ENCODE results near the gene TSEN34.

TSEN34 gene

DNA sequence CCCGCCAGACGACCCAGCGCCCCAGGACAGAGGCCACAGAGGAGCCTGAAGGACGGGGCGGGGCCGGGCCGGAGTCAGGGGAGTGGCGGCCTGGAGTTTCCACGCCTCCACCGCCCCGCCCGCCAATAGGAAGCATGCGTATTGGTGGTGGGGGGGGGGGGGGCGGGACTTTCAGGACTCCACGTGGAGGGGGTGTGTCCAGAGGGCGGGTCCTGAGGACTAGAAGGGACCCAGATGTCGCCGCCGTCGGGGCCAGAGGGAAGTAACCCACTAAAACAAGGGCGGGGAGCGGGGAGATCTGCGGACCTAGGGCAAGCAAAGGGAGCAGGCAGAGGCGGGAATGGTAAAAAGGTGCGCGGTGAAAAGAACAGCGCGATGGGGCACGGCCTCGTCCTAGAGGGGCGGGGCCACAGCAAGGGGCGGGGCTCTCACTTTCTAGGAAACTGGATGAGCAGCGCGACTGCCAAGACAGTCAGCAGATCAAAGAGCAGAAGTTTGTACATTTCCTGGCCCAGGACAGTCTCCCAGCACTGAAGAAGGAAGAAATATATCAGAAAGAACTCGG is 28.8 kb upstream of the TSEN34 start:
- peak overlapping the region; percentile 91 for H3K27ac ChIP-seq
- TF ChIP-seq, protein P1, sequence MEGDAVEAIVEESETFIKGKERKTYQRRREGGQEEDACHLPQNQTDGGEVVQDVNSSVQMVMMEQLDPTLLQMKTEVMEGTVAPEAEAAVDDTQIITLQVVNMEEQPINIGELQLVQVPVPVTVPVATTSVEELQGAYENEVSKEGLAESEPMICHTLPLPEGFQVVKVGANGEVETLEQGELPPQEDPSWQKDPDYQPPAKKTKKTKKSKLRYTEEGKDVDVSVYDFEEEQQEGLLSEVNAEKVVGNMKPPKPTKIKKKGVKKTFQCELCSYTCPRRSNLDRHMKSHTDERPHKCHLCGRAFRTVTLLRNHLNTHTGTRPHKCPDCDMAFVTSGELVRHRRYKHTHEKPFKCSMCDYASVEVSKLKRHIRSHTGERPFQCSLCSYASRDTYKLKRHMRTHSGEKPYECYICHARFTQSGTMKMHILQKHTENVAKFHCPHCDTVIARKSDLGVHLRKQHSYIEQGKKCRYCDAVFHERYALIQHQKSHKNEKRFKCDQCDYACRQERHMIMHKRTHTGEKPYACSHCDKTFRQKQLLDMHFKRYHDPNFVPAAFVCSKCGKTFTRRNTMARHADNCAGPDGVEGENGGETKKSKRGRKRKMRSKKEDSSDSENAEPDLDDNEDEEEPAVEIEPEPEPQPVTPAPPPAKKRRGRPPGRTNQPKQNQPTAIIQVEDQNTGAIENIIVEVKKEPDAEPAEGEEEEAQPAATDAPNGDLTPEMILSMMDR (conservative IDR thresholded peaks at IDR 0.05) = no peak

DNA sequence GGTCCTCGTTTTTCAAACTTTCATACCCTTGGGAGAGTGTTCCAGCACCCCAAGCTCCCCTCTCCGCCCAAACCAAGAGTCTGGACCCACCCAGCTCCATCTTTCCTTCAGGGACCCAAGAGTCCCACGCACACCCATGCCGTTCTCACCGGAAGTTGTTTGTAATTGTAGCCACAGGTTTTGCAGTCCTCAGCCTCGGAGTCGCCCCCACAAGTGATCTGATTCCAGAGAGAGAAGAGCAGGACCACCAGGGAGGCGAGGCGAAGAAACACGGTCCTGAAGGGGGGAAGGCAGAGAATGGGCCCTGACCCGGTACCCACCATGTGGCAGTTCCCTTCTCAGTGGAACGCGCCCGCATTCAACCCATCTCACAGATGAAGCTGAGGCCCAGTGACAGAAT is 28.2 kb upstream of the TSEN34 start:
- H3K27ac ChIP-seq = peak overlapping the region; percentile 91
- TF ChIP-seq, protein P1 (conservative IDR thresholded peaks at IDR 0.05) = no peak

DNA sequence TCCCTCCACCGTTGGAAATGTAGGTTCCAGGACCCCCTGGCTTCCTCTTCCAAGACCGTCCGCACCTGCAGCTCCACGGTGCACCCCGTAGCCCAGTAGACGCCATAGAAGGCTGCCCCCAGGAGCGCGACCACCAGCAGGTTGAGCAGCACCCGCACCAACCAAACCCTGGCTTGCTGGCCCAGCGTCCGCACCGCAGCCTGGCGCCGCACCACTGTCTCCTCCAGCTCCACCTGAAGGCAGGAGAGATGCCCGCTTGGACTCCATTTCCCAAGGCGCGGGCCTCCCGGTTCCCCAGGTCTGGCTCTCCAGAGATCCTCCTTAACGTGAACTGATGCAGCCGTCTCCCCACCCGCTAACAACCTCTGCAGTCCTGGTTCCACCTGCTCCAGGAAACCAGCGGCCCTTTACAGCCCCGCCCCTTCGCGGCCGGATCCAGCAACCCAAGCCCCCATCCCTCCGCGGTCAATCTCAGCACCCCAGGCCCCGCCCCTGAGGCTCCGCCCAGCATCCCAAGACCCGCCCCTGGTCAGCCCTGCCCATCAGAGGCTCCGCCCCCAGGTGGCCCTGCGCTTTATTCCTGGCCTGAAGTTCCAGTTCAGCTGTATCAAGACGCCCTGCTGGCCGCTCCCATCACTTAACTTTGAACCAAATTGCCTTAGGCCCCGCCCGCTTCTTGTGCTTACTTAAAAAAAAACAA is 26.6 kb upstream of the TSEN34 start:
- peak overlapping the region; percentile 91; the same call in 1 of the 2 replicates for H3K27ac ChIP-seq
- TF ChIP-seq, protein P1 (conservative IDR thresholded peaks at IDR 0.05) = peak; percentile 17; the same call in 1 of the 2 replicates

DNA sequence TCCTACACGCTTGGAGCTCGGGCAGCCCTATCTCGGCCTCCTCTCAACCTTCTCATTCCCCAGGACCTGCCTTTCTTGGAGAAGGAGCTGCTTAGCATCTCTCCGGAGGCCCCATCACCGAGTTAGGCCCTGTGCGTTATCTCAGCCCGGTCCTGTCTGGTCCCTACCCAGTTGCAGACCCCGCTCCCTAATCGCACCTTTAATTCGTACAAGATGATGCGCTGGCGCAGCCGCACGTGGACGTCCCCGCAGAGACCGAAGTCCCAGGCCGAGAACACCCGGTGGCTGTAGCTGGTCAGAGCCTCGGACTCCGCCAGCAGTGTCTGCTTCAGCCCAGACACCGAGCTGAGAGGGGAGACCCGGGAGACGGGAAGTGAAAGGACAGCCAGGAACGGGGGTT is 25.9 kb upstream of the TSEN34 start:
- no peak overlapping the region for H3K27ac ChIP-seq
- TF ChIP-seq, protein P1 (conservative IDR thresholded peaks at IDR 0.05) = no peak

DNA sequence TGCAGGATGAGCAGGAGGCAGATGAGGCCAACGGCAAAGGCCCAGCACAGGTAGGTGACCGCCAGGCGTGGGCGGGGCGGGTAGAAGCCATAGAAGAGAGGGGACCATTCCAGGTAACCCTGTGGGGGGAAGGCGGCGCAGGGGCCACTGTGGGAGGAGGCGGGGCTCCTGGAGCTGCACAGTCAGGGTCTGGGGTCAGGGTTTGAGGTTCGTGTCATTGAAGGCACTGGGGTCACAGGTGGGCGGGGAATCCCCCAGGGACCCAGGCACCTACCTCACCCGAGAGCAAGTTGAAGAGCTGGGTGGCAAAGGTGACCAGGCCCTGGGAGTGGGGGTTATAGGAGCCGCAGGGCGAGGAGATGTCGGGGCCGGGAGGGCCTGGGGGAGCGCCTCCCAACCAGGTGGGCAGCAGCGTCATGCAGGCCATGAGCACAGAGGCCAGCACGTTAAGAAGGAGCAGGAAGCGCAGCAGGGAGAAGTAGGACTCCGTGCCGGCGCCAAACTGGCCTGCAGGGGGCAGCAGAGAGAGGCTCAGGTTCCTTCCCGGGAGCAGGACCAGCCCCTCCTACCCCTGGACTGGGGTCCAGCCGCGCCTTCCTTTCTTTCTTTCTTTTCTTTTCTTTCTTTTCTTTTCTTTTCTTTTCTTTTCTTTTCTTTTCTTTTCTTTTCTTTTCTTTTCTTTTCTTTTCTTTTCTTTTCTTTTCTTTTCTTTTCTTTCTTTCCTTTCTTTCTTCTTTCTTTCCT is 22.8 kb upstream of the TSEN34 start:
- H3K27ac ChIP-seq = peak overlapping the region; percentile 50; the same call in 1 of the 2 replicates
- TF ChIP-seq, protein P1 (conservative IDR thresholded peaks at IDR 0.05) = peak; percentile 92

DNA sequence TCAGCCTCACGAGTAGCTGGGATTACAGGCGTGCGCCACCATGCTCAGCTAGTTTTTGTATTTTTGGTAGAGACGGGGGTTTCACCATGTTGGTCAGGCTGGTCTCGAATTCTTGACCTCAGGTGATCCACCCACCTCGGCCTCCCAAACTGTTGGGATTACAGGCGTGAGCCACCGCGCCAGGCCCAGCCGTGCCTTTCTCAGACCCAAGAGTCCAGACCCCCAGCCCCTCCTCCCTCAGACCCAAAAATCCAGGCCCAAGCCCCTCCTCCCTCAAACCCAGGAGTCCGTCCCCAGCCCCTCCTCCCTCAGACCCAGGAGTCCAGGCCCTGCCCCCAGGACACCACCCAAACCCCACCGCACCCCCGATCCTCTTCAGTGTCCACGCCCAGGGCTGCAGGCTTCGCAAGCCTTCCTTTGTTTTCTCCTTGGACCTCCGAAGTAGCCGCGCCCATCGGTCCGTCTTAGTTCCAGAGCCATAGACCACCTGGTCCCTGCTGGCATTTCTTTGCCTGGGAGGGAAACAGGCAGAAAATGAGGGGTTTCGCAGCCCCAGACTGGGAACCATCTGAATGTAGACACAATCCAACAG is 21.9 kb upstream of the TSEN34 start:
- peak overlapping the region; percentile 16 for H3K27ac ChIP-seq
- TF ChIP-seq, protein P1 (conservative IDR thresholded peaks at IDR 0.05) = no peak

DNA sequence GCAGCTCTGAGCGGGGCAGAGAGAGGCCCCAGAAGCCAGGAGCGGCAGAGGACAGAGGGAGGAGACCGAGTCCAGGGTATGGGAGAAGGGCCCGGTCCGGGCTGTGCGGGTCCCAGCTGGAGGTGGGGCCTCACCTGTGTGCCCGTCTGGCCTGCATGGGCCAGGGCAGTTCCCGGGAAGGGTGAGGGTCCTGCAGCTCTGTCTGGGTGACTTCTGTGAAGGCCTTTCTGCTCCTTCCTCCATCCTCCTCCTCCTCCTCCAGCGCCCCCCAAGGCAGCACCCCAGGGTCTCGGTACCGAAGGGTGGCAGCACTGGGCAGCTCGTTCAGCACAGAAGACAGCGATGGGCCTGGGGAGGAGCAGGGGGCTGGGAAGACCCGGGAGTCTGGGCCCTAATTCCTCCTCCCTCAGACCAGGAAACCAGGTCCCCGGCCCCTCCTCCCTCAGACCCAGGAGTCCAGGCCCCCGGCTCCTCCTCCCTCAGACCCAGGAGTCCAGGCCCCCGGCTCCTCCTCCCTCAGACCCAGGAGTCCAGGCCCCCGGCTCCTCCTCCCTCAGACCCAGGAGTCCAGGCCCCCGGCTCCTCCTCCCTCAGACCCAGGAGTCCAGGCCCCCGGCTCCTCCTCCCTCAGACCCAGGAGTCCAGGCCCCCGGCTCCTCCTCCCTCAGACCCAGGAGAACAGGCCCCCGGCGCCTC is 19.2 kb upstream of the TSEN34 start:
- H3K27ac ChIP-seq = peak overlapping the region; percentile 97
